ENCODE data around the gene ESD.
"Not testable (repeated sequence)": the region's sequence is repeated elsewhere in the genome, so short reads cannot be mapped to it uniquely, and the experiment has no call there.

The ESD gene

GRCh38 chr13:46759846-46760245, 37.1 kb downstream of the ESD start:
- DNase-seq (ENCODE audit: low read depth), result no peak
- no peak overlapping the region for H3K4me3 ChIP-seq (ENCODE audit: low read depth, low read length)

GRCh38 chr13:46757640-46758039, 39.3 kb downstream of the ESD start:
- no peak for DNase-seq (ENCODE audit: low read depth)
- TF ChIP-seq CTCF (IDR thresholded peaks at IDR 0.05; ENCODE audit: low read depth, low read length, missing control alignments), result no peak

More at GRCh38 chr13:46759846-46760245, 37.1 kb downstream of the ESD start:
- no peak for TF ChIP-seq CTCF (IDR thresholded peaks at IDR 0.05; ENCODE audit: low read depth, low read length, missing control alignments)

GRCh38 chr13:46756977-46757376, 40.0 kb downstream of the ESD start:
- no peak for DNase-seq (ENCODE audit: low read depth)
- TF ChIP-seq CTCF (IDR thresholded peaks at IDR 0.05; ENCODE audit: low read depth, low read length, missing control alignments), result no peak
- H3K4me3 ChIP-seq (ENCODE audit: low read depth, low read length), result no peak overlapping the region

More at GRCh38 chr13:46757640-46758039, 39.3 kb downstream of the ESD start:
- no peak overlapping the region for H3K4me3 ChIP-seq (ENCODE audit: low read depth, low read length)

- not testable (repeated sequence) for H3K4me3 ChIP-seq (ENCODE audit: low read depth, low read length); DNase-seq (ENCODE audit: low read depth)
These were observed 41.5 kb downstream of the ESD start for GRCh38 chr13:46755508-46755907.

GRCh38 chr13:46754812-46755211, 42.1 kb downstream of the ESD start:
- no peak for TF ChIP-seq CTCF (IDR thresholded peaks at IDR 0.05; ENCODE audit: low read depth, low read length, missing control alignments)
- no peak overlapping the region for H3K4me3 ChIP-seq (ENCODE audit: low read depth, low read length)
- DNase-seq (ENCODE audit: low read depth), result no peak

GRCh38 chr13:46753917-46754316, 43.0 kb downstream of the ESD start:
- no peak for DNase-seq (ENCODE audit: low read depth)
- no peak overlapping the region for H3K4me3 ChIP-seq (ENCODE audit: low read depth, low read length)
- no peak for TF ChIP-seq CTCF (IDR thresholded peaks at IDR 0.05; ENCODE audit: low read depth, low read length, missing control alignments)

- DNase-seq (ENCODE audit: low read depth), result no peak
- TF ChIP-seq CTCF (IDR thresholded peaks at IDR 0.05; ENCODE audit: low read depth, low read length, missing control alignments), result no peak
- H3K4me3 ChIP-seq (ENCODE audit: low read depth, low read length), result no peak overlapping the region
These were observed 43.8 kb downstream of the ESD start for GRCh38 chr13:46753137-46753536.

Data from GM12864 (cell line).